Measurements from ENCODE around the gene LGALS7B.

Gene LGALS7B

GRCh38 chr19:38766276-38767047 lies 22.5 kb upstream of the LGALS7B start (continued):
- no peak for TF ChIP-seq ZNF76 (tag by site-specific recombination; IDR thresholded peaks at IDR 0.05; ENCODE audit: borderline replicate concordance, low read depth)
- TF ChIP-seq CTCF (tag by site-specific recombination; IDR thresholded peaks at IDR 0.05): no peak
- TF ChIP-seq MYNN (tag by site-specific recombination; IDR thresholded peaks at IDR 0.05; ENCODE audit: borderline replicate concordance): peak; percentile 60; the same call in 1 of the 2 replicates
- TF ChIP-seq ZNF23 (tag by site-specific recombination; IDR thresholded peaks at IDR 0.05; ENCODE audit: borderline replicate concordance): no peak
- no peak for TF ChIP-seq ZNF48 (tag by site-specific recombination; IDR thresholded peaks at IDR 0.05)
- TF ChIP-seq ZFHX2 (tag by site-specific recombination; conservative IDR thresholded peaks at IDR 0.05): no peak
- TF ChIP-seq ZNF404 (tag by site-specific recombination; IDR thresholded peaks at IDR 0.05): peak; percentile 96
- TF ChIP-seq ZSCAN23 (tag by site-specific recombination; IDR thresholded peaks at IDR 0.05): 0 out of 2 replicates have a peak, but pooled peaks have one; percentile 29
- no peak for TF ChIP-seq BCL11A (tag by site-specific recombination; IDR thresholded peaks at IDR 0.05; ENCODE audit: low read depth)
- TF ChIP-seq MZF1 (tag by site-specific recombination; IDR thresholded peaks at IDR 0.05; ENCODE audit: borderline replicate concordance): peak; percentile 64; the same call in 1 of the 2 replicates
- no peak for TF ChIP-seq ZBTB17 (tag by site-specific recombination; IDR thresholded peaks at IDR 0.05)
- TF ChIP-seq ZNF555 (tag by site-specific recombination; conservative IDR thresholded peaks at IDR 0.05): peak; percentile 99
- peak; percentile 83 for TF ChIP-seq ZNF791 (tag by site-specific recombination; IDR thresholded peaks at IDR 0.05)
- no peak for TF ChIP-seq ZBTB44 (tag by site-specific recombination; IDR thresholded peaks at IDR 0.05)
- no peak for TF ChIP-seq ZNF561 (tag by site-specific recombination; IDR thresholded peaks at IDR 0.05; ENCODE audit: borderline replicate concordance)
- peak; percentile 85; the same call in 1 of the 2 replicates for TF ChIP-seq ZNF580 (tag by site-specific recombination; IDR thresholded peaks at IDR 0.05)
- no peak for TF ChIP-seq ZNF350 (tag by site-specific recombination; IDR thresholded peaks at IDR 0.05)
- TF ChIP-seq ZNF416 (tag by site-specific recombination; IDR thresholded peaks at IDR 0.05): no peak
- TF ChIP-seq ZNF155 (tag by site-specific recombination; IDR thresholded peaks at IDR 0.05): no peak
- TF ChIP-seq ZNF645 (tag by site-specific recombination; IDR thresholded peaks at IDR 0.05): no peak
- TF ChIP-seq ZNF558 (tag by site-specific recombination; IDR thresholded peaks at IDR 0.05): peak; percentile 94
- TF ChIP-seq ZNF292 (tag by site-specific recombination; IDR thresholded peaks at IDR 0.05; ENCODE audit: borderline replicate concordance, low read depth): peak; percentile 90
- TF ChIP-seq ZNF670 (tag by site-specific recombination; IDR thresholded peaks at IDR 0.05; ENCODE audit: low read depth): no peak
- TF ChIP-seq ZNF621 (tag by site-specific recombination; IDR thresholded peaks at IDR 0.05): no peak
- no peak for TF ChIP-seq ZNF843 (tag by site-specific recombination; IDR thresholded peaks at IDR 0.05)
- peak; percentile 97 for TF ChIP-seq ZNF426 (tag by site-specific recombination; IDR thresholded peaks at IDR 0.05)
- no peak for TF ChIP-seq ZNF600 (tag by site-specific recombination; IDR thresholded peaks at IDR 0.05)
- TF ChIP-seq ZSCAN30 (tag by site-specific recombination; IDR thresholded peaks at IDR 0.05): no peak
- TF ChIP-seq ZNF518A (tag by site-specific recombination; conservative IDR thresholded peaks at IDR 0.05; ENCODE audit: low read depth): peak; percentile 98
- no peak for TF ChIP-seq ZNF624 (tag by site-specific recombination; IDR thresholded peaks at IDR 0.05)
- 0 out of 2 replicates have a peak, but pooled peaks have one; percentile 15 for TF ChIP-seq WT1 (tag by site-specific recombination; IDR thresholded peaks at IDR 0.05)
